Subcutaneous abdominal adipose tissue (tissue), 5 donors: ENCODE measurements around the gene SLC28A3.

Experiments
- H3K27ac ChIP-seq: one replicate; pipeline ENCODE4 v1.7.0; 2013; ENCODE audit warnings: low read depth, mild to moderate bottlenecking, inconsistent platforms, low read length, moderate library complexity
- H3K27me3 ChIP-seq, 5 donors: one replicate each; pipeline ENCODE4 v1.7.0; 2013; ENCODE audit warnings: low read length in 5 of 5, inconsistent platforms in 1 of 5; ENCODE audit not compliant: control insufficient read depth in 5 of 5, insufficient read depth in 4 of 5
- H3K36me3 ChIP-seq, 5 donors: one replicate each; pipeline ENCODE4 v1.7.0; 2013; ENCODE audit warnings: low read length in 5 of 5; ENCODE audit not compliant: control insufficient read depth in 5 of 5, insufficient read depth in 5 of 5
- H3K4me1 ChIP-seq, 5 donors: one replicate each; pipeline ENCODE4 v1.7.0; 2013; ENCODE audit warnings: low read length in 5 of 5, mild to moderate bottlenecking in 3 of 5, moderate library complexity in 1 of 5; ENCODE audit not compliant: control insufficient read depth in 5 of 5, insufficient read depth in 5 of 5
- H3K4me3 ChIP-seq, 5 donors: one replicate each; pipeline ENCODE4 v1.7.0; 2013; ENCODE audit warnings: low read length in 5 of 5, low read depth in 1 of 5
- H3K9ac ChIP-seq, 5 donors: one replicate each; pipeline ENCODE4 v1.7.0; 2013; ENCODE audit warnings: low read length in 5 of 5, mild to moderate bottlenecking in 4 of 5, moderate library complexity in 3 of 5
- H3K9me3 ChIP-seq, 5 donors: one replicate each; pipeline ENCODE4 v1.7.0; 2013; ENCODE audit warnings: low read length in 5 of 5; ENCODE audit not compliant: control insufficient read depth in 5 of 5
- donor health status: healthy.
- donor health status: healthy.
- donor health status: healthy.
- donor health status: healthy.
- donor health status: healthy.

SLC28A3 gene

DNA sequence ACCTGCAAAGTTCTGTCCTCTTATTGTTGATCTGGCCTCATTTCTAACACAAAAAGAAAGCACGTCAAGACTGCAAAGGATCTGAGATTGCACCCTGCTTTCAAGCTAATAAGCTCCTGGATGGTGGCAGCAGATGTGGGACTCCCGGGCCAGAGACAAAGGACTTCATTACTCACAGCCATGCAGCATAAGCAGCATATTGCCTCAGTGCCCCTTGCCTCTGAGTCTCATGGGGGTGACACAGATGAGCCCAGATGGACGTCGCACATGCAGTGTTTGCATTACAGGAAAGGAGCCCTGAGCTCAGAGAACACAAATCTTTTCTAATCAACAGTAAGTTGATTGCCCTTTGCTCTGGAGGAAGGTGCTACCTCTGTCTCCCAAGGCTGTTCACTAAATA lies 105.0 kb downstream of the SLC28A3 start:
- H3K27ac ChIP-seq: no peak overlapping the region

DNA sequence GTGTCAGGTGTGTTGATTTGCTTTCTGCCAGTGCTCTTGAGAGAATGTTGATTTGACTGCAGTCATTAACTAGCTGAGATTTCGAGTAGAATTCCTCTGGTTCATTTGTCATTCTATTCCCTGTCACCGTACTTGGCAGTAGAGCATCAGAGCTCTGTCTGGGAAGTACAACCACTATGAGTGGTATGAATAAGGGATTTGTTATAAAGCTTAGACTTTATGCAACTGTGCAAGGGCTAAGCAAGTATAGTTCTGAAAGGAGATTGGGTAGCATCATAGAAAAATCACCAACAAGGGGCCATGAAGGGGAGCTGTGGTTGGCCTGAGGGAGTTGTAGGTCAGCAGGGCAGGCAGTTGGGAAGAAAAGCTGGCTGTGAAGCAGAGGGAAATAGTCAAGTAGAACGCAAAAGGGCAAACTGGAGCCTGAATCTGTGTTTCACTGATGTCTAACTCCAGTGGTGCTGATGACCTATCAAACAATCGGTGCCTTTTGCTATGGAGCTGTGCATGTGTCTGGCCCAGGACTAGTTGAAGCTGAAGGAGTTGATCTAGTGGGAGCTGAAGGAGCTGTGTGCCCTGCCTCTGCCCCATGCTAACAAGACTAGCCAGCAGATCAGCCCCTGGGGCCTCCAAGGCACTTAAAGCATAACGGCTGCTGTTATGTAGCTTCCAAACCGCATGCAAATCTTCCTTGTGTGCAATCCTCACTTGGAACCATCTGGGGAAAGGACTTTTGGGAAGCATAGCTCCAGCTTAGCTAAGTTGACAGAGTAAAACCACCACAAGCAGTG lies 110.0 kb downstream of the SLC28A3 start:
- no peak overlapping the region for H3K4me3 ChIP-seq
- peaks cover 0 to 24% (median 13%) of the 10 kb centered on the region in 5 donors for H3K4me1 ChIP-seq
- H3K27me3 ChIP-seq: no peaks in the 10 kb centered on the region
- H3K9ac ChIP-seq: peak overlapping the region in 1 of 5 donors; percentile 4
- H3K36me3 ChIP-seq: no peaks in the 10 kb centered on the region
- H3K27ac ChIP-seq: no peak overlapping the region
- no peaks in the 10 kb centered on the region for H3K9me3 ChIP-seq

More for the DNA sequence above, 105.0 kb downstream of the SLC28A3 start:
- Histone ChIP-seq H3K9ac (no peak overlapping the region), H3K36me3 (no peaks in the 10 kb centered on the region), H3K4me3 (no peak overlapping the region), H3K9me3 (peaks cover 0 to 6% (median 4%) of the 10 kb centered on the region in 5 donors), H3K4me1 (peaks cover 0 to 9% (median 6%) of the 10 kb centered on the region in 5 donors), H3K27me3 (no peaks in the 10 kb centered on the region)

DNA sequence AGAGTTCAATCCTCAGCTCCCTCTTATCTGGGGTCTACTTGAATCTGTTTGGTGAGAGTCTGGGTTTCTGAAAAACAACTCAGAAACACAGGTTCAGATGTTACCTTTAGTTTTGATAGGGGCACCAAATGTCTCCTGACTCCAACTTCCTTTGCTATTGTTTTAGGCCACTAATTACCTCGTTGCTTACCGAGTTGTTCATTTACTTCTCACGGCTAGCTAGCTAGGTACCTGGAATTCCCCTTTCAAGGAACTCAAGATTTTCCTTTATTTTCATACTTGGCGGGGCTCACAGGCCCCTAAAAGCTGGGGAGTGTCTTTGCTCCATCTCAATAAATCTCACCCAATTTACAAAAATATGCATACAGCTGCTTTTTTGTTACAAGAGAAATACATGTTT lies 111.4 kb downstream of the SLC28A3 start:
- no peak overlapping the region for H3K4me3 ChIP-seq
- no peak overlapping the region for H3K9ac ChIP-seq
- H3K27me3 ChIP-seq: no peaks in the 10 kb centered on the region
- H3K4me1 ChIP-seq: peaks cover 0 to 24% (median 13%) of the 10 kb centered on the region in 5 donors
- H3K27ac ChIP-seq: no peak overlapping the region
- H3K9me3 ChIP-seq: no peaks in the 10 kb centered on the region
- H3K36me3 ChIP-seq: no peaks in the 10 kb centered on the region

DNA sequence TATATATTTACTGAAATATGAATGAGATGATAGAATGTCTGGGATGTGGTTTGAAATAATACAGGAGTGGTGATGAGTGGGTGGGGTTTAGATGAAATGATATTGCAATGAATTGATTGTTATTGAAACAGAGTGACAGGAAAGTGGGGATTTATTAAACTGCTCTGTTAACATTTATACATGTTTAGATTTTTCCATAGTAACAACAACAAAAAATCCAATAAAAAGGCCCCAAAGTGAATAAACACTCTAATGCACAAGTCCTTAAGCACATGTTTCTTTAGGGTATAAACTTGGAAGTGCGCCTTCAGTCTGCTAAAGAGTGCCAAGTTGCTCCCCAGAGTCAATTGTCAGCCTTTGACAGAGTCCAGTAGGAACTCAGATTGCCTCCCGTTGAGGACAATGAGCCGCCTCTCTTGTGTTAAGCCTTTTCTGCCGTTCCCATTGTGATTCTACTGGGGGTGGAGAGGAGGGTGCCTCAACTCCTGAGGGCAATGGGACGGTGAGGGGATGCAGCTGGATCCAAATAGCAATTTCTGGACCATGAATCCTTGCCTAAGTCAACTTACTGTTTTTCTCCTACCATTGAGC lies 112.3 kb downstream of the SLC28A3 start:
- Histone ChIP-seq H3K4me3 (no peak overlapping the region), H3K27ac (no peak overlapping the region), H3K9ac (no peak overlapping the region), H3K9me3 (no peaks in the 10 kb centered on the region), H3K36me3 (no peaks in the 10 kb centered on the region), H3K4me1 (peaks cover 0 to 24% (median 13%) of the 10 kb centered on the region in 5 donors), H3K27me3 (no peaks in the 10 kb centered on the region)

DNA sequence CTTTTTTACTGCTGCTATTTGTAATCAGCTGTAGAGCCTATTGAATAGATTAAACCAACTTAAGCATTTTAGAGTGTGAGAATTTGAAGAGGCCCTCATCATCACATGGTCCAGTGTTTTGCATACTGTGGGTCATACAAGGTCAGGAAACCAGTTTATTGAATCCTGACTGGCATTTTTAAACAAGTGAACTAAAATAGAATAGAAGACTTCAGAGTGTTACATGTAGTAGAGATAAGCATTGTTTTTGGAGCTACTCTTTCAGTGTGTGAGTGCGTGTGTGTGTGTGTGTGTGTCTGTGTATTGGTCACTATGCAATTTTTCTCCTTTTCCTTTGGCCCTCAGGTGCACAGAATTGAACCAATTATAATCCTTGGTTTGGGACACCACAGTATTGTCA lies 114.4 kb downstream of the SLC28A3 start:
- H3K9ac ChIP-seq: no peak overlapping the region
- no peak overlapping the region for H3K27ac ChIP-seq
- no peak overlapping the region for H3K4me3 ChIP-seq
- H3K4me1 ChIP-seq: peaks cover 0 to 21% (median 13%) of the 10 kb centered on the region in 5 donors
- H3K9me3 ChIP-seq: peaks cover 0 to 8% (median 4%) of the 10 kb centered on the region in 5 donors
- H3K27me3 ChIP-seq: no peaks in the 10 kb centered on the region
- no peaks in the 10 kb centered on the region for H3K36me3 ChIP-seq
